Activated CD4-positive, alpha-beta memory T cell treated with anti-CD3 and anti-CD28 coated beads for 36 hours (primary cell): Measurements from ENCODE around the gene PGGHG. TPM values are rescaled to one million over a fixed set of nuclear protein-coding genes. Genes with fewer than 3 reads are reported as not detected.
A peak's percentile ranks its signal among the peaks of the same experiment; 100 is the strongest.

Experiments
- CTCF ChIA-PET: fragments of 350-600 bp; sonication (Branson Sonifier 250); formaldehyde crosslinking; loops from one replicate; lab custom pipeline; 2021; ENCODE audit warnings: antibody characterized with exemption, inconsistent platforms; lab: Charles Lee
- POLR2A ChIA-PET: fragments of 350-600 bp; sonication (Branson Sonifier 250); formaldehyde crosslinking; loops from one replicate; lab custom pipeline; 2021; ENCODE audit warnings: antibody characterized with exemption; lab: Charles Lee
- DNase-seq: peaks from one replicate; pipeline ENCODE4 v3.0.0-alpha.2; 2020
- H3K27ac Mint-ChIP-seq: one replicate; pipeline ENCODE4 v1.8.0; 2021; ENCODE audit warnings: mixed read lengths
- H3K27me3 Mint-ChIP-seq: one replicate; pipeline ENCODE4 v1.8.0; 2021; ENCODE audit warnings: mixed read lengths
- H3K36me3 Mint-ChIP-seq: one replicate; pipeline ENCODE4 v1.8.0; 2021; ENCODE audit warnings: mixed read lengths
- H3K4me1 Mint-ChIP-seq: one replicate; pipeline ENCODE4 v1.8.0; 2021; ENCODE audit warnings: low read depth, mixed read lengths
- H3K4me3 Mint-ChIP-seq: one replicate; pipeline ENCODE4 v1.8.0; 2021; ENCODE audit warnings: mild to moderate bottlenecking, mixed read lengths
- H3K9me3 Mint-ChIP-seq: one replicate; pipeline ENCODE4 v1.8.0; 2021; ENCODE audit warnings: mixed read lengths
- intact Hi-C: fragments of 100-400 bp; cut with micrococcal nuclease; formaldehyde crosslinking; loops from one replicate; pipeline ENCODE4 v1.15.1; 2023
- total RNA-seq, 2 experiments: library from RNA; stranded (reverse); gene quantifications; one replicate each; pipeline ENCODE4 v1.2.3, GENCODE V29; 2021

PGGHG gene
- total RNA-seq = 10 to 100 TPM; 74.3 to 75.0 TPM

DNA sequence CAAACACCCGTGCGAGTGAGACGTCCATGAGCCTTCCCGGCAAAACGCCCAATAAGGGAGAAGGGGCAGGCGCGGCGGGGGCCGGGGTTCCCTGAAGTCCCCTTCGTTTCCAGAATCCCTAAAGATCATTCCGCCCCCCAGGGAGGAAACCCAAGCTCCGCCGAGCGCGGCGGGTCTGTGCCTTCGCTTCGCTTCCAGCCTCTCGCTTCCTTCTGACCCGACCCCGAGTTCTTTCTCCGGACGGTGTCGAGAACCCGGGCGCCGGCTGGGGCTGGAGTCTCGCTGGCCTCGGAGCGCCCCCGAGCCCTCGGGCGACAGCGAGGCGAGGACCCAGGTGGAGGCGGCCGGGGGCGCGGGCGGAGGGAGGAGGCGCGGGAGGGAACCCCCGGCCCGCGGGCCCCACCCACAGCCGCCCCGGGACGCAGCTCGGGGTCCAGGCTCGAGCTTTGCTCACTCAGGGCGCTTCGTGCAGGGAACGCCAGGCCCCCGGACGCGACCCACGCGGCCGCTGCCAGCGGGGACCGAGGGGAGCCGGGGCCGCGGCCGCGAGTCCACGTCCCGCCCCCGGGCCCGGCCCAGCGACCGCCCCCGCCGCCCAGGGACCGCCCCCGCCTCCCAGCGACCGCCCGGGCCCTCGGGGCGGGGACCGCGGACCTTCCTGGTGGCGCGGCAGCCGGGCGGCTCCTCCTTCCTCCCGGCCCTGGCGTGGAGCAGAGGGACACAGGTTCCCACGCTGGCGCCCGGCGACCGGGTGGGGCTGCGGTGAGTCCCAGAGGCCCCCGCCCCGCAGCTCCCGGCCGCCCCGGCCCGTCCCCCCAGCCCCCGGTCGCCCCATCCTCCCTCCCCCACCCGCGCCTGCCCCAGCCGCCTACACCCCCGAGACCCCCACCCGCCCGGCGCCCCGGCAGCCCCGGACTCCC is at the start of gene PGGHG:
TSS of gene PGGHG (plus strand) at position 649 of the 920 bp plus-strand sequence. CDS start 691 bp downstream, outside the sequence.
- ChIA-PET CTCF (interaction anchor here (0.7 to 1.3 kb wide), 3 partner anchors 20 to 108 kb away, joined by 3 read pairs; no protein-coding TSS in a partner anchor), POLR2A (interaction anchor here (0.6 to 2.3 kb wide), 3 partner anchors 22 to 81 kb away, joined by 3 to 9 read pairs (median 4); partner anchors contain the start of genes BET1L and RIC8A)
- H3K4me1 Mint-ChIP-seq = peaks cover 25% of the 10 kb centered on the region
- no peaks in the 10 kb centered on the region for H3K9me3 Mint-ChIP-seq
- H3K27me3 Mint-ChIP-seq = no peaks in the 10 kb centered on the region
- intact Hi-C loops = loop anchor here (5.0 kb wide), 1 partner anchor 51 kb away; the partner anchor contains the start of genes PSMD13 and SIRT3
- H3K4me3 Mint-ChIP-seq = peak within 1 kb of the TSS; percentile 96
- DNase-seq = peak; percentile 61
- peak within 1 kb of the TSS; percentile 95 for H3K27ac Mint-ChIP-seq
- peaks cover 4% of the 10 kb centered on the region for H3K36me3 Mint-ChIP-seq

DNA sequence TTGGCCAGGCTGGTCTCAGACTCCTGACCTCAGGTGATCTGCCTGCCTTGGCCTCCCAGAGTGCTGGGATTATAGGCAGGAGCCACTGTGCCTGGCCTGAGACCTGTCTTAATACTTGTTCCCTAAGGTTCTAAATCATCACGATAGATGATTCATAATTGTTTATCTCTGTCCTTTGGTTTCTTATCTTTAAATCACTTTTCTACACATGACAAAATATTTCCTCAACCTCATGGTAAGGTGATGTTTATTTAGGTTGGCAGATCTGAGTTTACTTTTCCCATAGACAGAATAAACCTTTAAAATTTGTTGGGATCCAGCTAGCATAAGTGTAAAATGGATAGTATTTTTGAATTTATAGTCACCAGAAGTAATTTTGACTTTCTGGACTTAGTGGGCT is 48.6 kb upstream of the PGGHG start:
- peak; percentile 8 for DNase-seq
- POLR2A ChIA-PET = interaction anchor here (1.2 kb wide), 1 partner anchor 12 kb away, joined by 4 read pairs; no protein-coding TSS in a partner anchor
- no peak overlapping the region for H3K4me3 Mint-ChIP-seq
- intact Hi-C loops = no loop called here
- peaks cover 49% of the 10 kb centered on the region for H3K36me3 Mint-ChIP-seq
- peak overlapping the region; percentile 64 for H3K27ac Mint-ChIP-seq
- CTCF ChIA-PET = interaction anchor here (1.2 to 3.5 kb wide), 3 partner anchors 10 to 66 kb away, joined by 4 to 23 read pairs (median 9); partner anchors contain the start of gene IFITM2
- no peaks in the 10 kb centered on the region for H3K9me3 Mint-ChIP-seq
- H3K27me3 Mint-ChIP-seq = no peaks in the 10 kb centered on the region
- peaks cover 59% of the 10 kb centered on the region for H3K4me1 Mint-ChIP-seq

DNA sequence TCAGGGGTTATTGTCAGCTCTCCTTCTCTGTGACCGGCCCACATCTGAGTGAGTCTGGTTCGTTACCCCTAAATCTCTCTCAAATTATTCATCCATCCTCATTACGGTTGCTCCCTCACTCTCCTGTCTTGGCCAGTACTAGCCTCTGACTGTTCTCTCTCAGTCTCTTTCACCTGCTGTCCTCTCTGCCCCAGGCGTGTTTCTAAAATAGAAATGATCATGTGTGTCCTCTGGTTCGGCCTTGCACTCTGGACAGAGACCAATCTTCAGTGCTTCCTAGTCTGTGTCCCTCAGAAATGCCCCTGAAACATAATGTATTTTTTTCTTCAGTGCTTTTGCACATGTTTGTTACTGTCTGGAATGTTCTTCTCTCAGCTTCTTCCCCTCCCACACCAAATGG is 47.3 kb upstream of the PGGHG start:
- ChIA-PET CTCF (interaction anchor here (0.6 to 3.5 kb wide), 2 partner anchors 9 to 64 kb away, joined by 3 to 23 read pairs; no protein-coding TSS in a partner anchor), POLR2A (no interaction called here)
- no peaks in the 10 kb centered on the region for H3K27me3 Mint-ChIP-seq
- H3K9me3 Mint-ChIP-seq = no peaks in the 10 kb centered on the region
- peaks cover 59% of the 10 kb centered on the region for H3K36me3 Mint-ChIP-seq
- intact Hi-C loops = no loop called here
- H3K27ac Mint-ChIP-seq = peak overlapping the region; percentile 47
- no peak overlapping the region for H3K4me3 Mint-ChIP-seq
- H3K4me1 Mint-ChIP-seq = peaks cover 54% of the 10 kb centered on the region
- no peak for DNase-seq

DNA sequence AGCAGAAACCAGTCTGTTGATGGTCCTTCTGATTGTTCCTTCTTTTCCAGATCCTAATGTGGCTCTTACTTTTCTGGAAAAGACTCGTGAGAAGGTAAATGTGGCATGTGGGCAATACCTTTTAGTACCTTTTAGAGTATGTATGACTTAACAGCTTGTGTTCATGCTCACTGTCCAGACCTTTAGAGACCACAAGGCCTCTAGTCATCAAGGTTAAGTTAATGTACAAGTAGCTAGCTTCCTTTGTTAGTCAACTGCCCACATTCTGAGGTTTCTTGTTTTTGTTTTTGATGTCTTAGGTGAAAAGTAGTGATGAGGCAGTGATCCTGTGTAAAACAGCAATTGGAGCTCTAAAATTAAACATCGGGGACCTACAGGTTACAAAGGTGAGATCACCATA is 44.5 kb upstream of the PGGHG start:
- CTCF ChIA-PET = interaction anchor here (0.6 to 0.7 kb wide), 2 partner anchors 13 to 61 kb away, joined by 3 read pairs; no protein-coding TSS in a partner anchor
- no peak overlapping the region for H3K27ac Mint-ChIP-seq

DNA sequence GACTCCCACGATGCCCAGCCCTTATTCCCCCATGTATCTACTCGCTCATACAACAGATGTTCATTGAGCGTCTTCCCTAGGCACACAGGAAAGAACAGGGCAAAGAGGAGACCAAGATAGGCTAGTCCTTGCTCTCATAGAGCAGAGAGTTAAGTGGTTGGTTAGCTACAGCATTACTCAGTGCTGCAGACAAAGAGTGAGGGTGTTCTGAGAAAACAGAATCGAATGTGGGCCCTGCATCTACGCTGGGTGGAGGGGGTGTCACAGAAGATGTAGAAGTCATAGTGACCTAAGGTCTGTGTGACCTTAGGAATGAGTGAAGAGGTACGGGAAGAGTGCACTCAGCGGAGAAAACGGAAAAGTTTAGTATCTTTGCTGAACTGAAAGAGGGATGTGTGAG is 39.9 kb upstream of the PGGHG start:
- H3K36me3 Mint-ChIP-seq = peaks cover 74% of the 10 kb centered on the region
- POLR2A ChIA-PET = interaction anchor here (1.0 kb wide), 1 partner anchor 20 kb away, joined by 3 read pairs; no protein-coding TSS in a partner anchor
- H3K27me3 Mint-ChIP-seq = no peaks in the 10 kb centered on the region
- peak overlapping the region; percentile 35 for H3K27ac Mint-ChIP-seq
- H3K9me3 Mint-ChIP-seq = no peaks in the 10 kb centered on the region
- intact Hi-C loops = no loop called here
- no peak overlapping the region for H3K4me3 Mint-ChIP-seq
- peaks cover 25% of the 10 kb centered on the region for H3K4me1 Mint-ChIP-seq
- CTCF ChIA-PET = interaction anchor here (1.4 to 3.5 kb wide), 7 partner anchors 13 to 199 kb away, joined by 3 to 30 read pairs (median 5); partner anchors contain the start of genes PSMD13 and SIRT3
- DNase-seq = no peak

More for the DNA sequence above, 44.5 kb upstream of the PGGHG start:
- intact Hi-C loops = no loop called here
- no peak for DNase-seq
- Mint-ChIP-seq H3K9me3 (no peaks in the 10 kb centered on the region), H3K4me1 (peaks cover 48% of the 10 kb centered on the region), H3K4me3 (no peak overlapping the region), H3K27me3 (no peaks in the 10 kb centered on the region), H3K36me3 (peaks cover 77% of the 10 kb centered on the region)
- POLR2A ChIA-PET = no interaction called here

DNA sequence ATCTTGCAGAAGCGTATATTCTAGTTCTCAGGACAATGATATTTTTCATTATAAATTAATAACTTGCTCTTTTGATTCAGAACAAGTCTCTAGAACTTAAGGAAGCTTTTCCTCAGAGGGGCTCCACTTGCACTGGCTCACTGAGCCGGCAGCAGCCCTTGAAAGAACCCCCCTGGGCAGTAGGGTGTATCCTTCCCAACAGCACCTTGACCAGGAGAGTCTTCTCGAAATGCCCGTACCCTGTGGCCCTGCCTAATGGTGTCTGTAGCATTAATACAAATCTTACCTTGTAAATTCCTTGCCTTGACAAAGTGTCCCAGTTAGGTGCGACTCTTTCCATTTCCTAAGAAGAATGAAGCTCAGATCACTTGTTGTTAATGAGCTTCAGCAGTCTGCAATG is 38.7 kb upstream of the PGGHG start:
- no peak for DNase-seq
- peak overlapping the region; percentile 64 for H3K27ac Mint-ChIP-seq
- CTCF ChIA-PET = interaction anchor here (0.6 to 3.5 kb wide), 32 partner anchors 9 to 206 kb away, joined by 3 to 57 read pairs (median 5); partner anchors contain the start of genes BET1L, NLRP6, PGGHG and PSMD13
- POLR2A ChIA-PET = interaction anchor here (1.0 to 1.2 kb wide), 2 partner anchors 43 to 105 kb away, joined by 3 to 4 read pairs; partner anchors contain the start of genes BET1L and RIC8A
- H3K4me1 Mint-ChIP-seq = peaks cover 21% of the 10 kb centered on the region
- intact Hi-C loops = loop anchor here (5.0 kb wide), 2 partner anchors 57 to 107 kb away; partner anchors contain the start of gene IFITM2
- H3K4me3 Mint-ChIP-seq = no peak overlapping the region
- H3K9me3 Mint-ChIP-seq = no peaks in the 10 kb centered on the region
- peaks cover 68% of the 10 kb centered on the region for H3K36me3 Mint-ChIP-seq
- no peaks in the 10 kb centered on the region for H3K27me3 Mint-ChIP-seq

DNA sequence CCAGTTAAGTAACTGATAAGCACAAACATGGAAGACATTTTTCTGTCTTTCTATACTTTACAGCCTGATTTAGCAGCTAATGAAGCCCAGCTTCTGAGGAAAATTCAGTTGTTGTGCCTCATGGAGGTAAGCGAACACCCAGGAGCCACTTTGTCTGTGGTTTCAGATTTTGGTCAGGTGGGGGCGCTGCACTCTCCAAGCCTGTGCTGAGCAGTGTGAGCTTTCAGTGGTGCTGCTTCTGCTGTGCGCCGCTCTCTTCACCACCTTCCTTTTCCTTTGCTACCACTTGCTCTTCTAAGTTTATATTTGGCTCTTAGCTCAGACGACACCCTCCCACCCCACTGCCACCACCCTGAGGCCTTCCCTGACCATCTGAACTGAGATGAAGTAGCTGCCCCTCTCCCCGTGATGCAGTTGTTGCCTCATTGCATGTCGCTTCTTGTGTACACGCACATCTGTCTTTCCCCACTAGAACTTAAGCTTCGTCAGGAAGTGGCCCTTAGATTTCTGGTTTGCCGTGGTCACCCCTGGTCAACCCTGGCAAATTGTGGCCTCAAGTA is 38.1 kb upstream of the PGGHG start:
- H3K9me3 Mint-ChIP-seq = no peaks in the 10 kb centered on the region
- no peaks in the 10 kb centered on the region for H3K27me3 Mint-ChIP-seq
- H3K27ac Mint-ChIP-seq = peak overlapping the region; percentile 64
- ChIA-PET CTCF (interaction anchor here (0.6 to 3.5 kb wide), 35 partner anchors 9 to 268 kb away, joined by 3 to 57 read pairs (median 5); partner anchors contain the start of genes BET1L, IFITM2, NLRP6 and PGGHG), POLR2A (interaction anchor here (1.2 kb wide), 1 partner anchor 43 kb away, joined by 4 read pairs; the partner anchor contains the start of genes BET1L and RIC8A)
- intact Hi-C loops = loop anchor here (5.0 kb wide), 2 partner anchors 56 to 106 kb away; partner anchors contain the start of gene IFITM2
- H3K4me3 Mint-ChIP-seq = no peak overlapping the region
- DNase-seq = peak; percentile 89
- peaks cover 63% of the 10 kb centered on the region for H3K36me3 Mint-ChIP-seq
- H3K4me1 Mint-ChIP-seq = peaks cover 21% of the 10 kb centered on the region

DNA sequence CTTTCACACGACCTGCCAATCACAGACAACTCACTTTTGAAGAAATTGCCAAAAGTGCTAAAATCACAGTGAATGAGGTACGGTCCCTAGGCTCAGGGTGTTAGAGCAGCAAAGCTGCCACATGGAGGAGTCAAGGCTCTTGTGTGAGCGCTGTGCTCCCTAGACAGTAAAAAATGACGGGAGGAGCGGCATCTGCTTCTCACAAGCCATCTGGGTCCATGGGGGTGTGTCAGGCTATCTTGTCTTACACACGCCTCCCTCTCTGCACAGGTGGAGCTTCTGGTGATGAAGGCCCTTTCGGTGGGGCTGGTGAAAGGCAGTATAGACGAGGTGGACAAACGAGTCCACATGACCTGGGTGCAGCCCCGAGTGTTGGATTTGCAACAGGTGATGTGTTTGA is 37.4 kb upstream of the PGGHG start:
- POLR2A ChIA-PET = no interaction called here
- peaks cover 21% of the 10 kb centered on the region for H3K4me1 Mint-ChIP-seq
- peaks cover 57% of the 10 kb centered on the region for H3K36me3 Mint-ChIP-seq
- H3K9me3 Mint-ChIP-seq = no peaks in the 10 kb centered on the region
- intact Hi-C loops = loop anchor here (5.0 kb wide), 2 partner anchors 56 to 106 kb away; partner anchors contain the start of gene IFITM2
- DNase-seq = no peak
- CTCF ChIA-PET = interaction anchor here (0.8 to 3.5 kb wide), 24 partner anchors 8 to 268 kb away, joined by 3 to 57 read pairs (median 8); partner anchors contain the start of genes BET1L, IFITM2, NLRP6 and PGGHG
- H3K4me3 Mint-ChIP-seq = no peak overlapping the region
- no peaks in the 10 kb centered on the region for H3K27me3 Mint-ChIP-seq
- H3K27ac Mint-ChIP-seq = no peak overlapping the region

DNA sequence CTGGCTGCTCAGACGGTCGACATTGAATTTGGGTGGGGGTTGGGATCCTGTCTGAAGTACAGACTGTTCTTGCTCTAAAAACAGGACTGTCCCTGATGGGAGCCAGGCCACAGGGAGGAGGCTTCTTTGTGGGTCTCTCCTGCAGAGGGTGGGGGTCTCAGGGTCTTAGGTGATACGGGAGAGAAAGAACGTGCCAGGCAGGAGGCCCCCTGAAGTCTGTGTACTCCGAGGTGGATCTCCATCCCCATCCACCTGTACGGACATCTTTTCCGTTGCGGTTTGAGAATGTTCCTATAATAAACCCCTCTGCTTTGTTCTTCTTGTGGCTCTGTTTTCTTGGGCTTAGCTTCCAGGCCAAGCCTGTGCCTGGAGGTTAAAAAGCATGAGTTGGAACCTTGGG is 36.3 kb upstream of the PGGHG start:
- H3K4me3 Mint-ChIP-seq = no peak overlapping the region
- no peak overlapping the region for H3K27ac Mint-ChIP-seq
- intact Hi-C loops = loop anchor here (5.0 kb wide), 2 partner anchors 55 to 105 kb away; partner anchors contain the start of gene IFITM2
- H3K27me3 Mint-ChIP-seq = no peaks in the 10 kb centered on the region
- no peak for DNase-seq
- peaks cover 47% of the 10 kb centered on the region for H3K36me3 Mint-ChIP-seq
- ChIA-PET CTCF (interaction anchor here (1.7 to 3.5 kb wide), 4 partner anchors 29 to 266 kb away, joined by 3 to 57 read pairs (median 12); partner anchors contain the start of gene NLRP6), POLR2A (no interaction called here)
- no peaks in the 10 kb centered on the region for H3K9me3 Mint-ChIP-seq
- peaks cover 21% of the 10 kb centered on the region for H3K4me1 Mint-ChIP-seq

DNA sequence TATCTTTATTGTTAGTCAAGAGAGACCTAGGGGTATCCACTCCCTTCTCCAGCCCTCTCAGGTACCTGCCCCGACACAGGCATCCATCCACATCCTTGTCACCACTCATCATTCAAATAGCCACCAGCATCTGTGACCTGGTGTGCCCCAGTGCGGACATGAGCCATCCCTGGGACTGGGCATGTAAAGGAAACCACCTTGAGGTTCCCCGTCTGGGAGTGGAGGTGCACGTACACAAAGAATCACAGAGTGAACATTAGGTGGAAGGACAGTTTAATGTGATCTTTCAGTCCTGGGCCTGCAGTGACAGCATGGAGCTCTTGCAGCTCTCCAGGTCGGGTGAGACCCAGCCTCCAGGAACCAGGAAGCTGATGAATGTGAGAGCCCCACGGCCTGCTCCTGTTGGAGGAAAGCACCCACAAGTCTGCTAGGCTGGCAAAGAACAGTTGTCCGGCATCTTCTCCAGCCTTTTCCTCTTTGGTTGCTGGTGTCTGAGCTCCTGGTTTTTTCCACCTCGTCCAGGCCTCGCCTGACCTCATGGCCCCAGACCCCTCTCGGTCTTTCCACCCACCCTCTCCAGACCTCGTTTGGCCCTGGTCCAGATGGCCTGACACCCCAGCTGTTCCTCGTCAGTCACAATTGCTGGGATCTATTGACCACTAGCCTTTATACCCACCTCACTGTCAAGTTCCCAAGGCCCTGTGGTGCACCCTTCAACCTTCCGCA is 35.6 kb upstream of the PGGHG start:
- no peak overlapping the region for H3K27ac Mint-ChIP-seq
- intact Hi-C loops = loop anchor here (5.0 kb wide), 2 partner anchors 54 to 104 kb away; partner anchors contain the start of gene IFITM2

More for the DNA sequence above, 35.6 kb upstream of the PGGHG start:
- Mint-ChIP-seq H3K36me3 (peaks cover 41% of the 10 kb centered on the region), H3K4me1 (peaks cover 17% of the 10 kb centered on the region), H3K4me3 (no peak overlapping the region), H3K9me3 (no peaks in the 10 kb centered on the region), H3K27me3 (no peaks in the 10 kb centered on the region)
- no peak for DNase-seq
- POLR2A ChIA-PET = no interaction called here
- CTCF ChIA-PET = no interaction called here
